Upper lobe of left lung (tissue), 4 donors: ENCODE results near the gene POGZ.

ENCODE experiments used
- CTCF ChIP-seq, 6 experiments: fragments of 450-650 bp in 4 of 6; fragments of 200-600 bp in 2 of 6; sonication (generic) in 2 of 6; IDR thresholded peaks; one replicate each; pipeline ENCODE4 v1.5.1; 2016 to 2019; ENCODE audit warnings: antibody characterized with exemption in 6 of 6
- POLR2A ChIP-seq, 4 donors: fragments of 450-650 bp; IDR thresholded peaks; one replicate each; pipeline ENCODE4 v1.5.1; 2016 to 2017; ENCODE audit warnings: antibody characterized with exemption in 4 of 4, mild to moderate bottlenecking in 2 of 4
- POLR2AphosphoS5 ChIP-seq, 2 donors: sonication (generic); formaldehyde crosslinking; IDR thresholded peaks; one replicate each; pipeline ENCODE4 v1.5.1; 2017; ENCODE audit warnings: antibody characterized with exemption in 2 of 2

GRCh38 chr1:151356696-151357095 lies 102.6 kb downstream of the POGZ start:
- no peak for TF ChIP-seq CTCF (IDR thresholded peaks at IDR 0.05)
- TF ChIP-seq POLR2A (IDR thresholded peaks at IDR 0.05) = no peak
- no peak for TF ChIP-seq POLR2AphosphoS5 (IDR thresholded peaks at IDR 0.05)
